ENCODE measurements around the gene COX8A.
"Not testable (repeated sequence)": the region's sequence is repeated elsewhere in the genome, so short reads cannot be mapped to it uniquely, and the experiment has no call there.

Gene COX8A, protein sequence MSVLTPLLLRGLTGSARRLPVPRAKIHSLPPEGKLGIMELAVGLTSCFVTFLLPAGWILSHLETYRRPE

DNA sequence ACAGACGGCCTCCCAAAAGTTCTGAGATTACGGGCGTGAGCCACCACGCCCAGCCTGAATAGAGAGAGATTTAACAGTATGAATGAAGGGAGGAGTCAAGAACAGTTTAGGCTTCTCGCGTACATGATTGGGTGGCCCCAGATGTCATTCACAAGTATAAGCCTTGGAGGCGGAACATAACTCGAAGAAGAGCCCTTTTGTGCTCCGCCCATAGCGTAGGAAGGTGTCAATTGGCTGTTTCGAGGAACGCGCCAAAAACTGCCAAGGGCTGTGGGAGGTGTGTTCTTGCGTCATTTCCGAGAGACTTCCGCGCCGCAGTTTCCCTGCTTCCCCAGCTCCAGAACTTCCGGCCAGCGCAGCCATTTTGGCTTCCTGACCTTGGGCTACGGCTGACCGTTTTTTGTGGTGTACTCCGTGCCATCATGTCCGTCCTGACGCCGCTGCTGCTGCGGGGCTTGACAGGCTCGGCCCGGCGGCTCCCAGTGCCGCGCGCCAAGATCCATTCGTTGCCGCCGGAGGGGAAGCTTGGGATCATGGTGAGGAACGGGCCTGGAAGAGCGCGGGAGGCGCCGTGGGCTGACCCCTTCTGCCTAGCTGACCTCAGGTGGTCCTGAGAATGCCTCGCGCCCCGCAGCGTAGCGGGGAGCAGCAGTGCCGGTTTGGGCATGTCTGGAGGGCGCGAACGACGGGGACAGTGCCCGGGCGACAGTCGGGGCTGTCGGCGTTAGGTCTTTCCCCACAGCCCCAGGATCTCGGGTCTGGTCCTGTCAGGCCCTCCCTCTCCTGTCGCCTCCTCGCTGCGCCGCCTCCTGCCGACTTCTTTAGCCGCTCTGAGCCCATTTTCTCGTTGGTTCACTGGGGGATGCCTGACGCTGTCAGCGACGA lies at the start of gene COX8A:
Gene COX8A (plus strand): TSS at position 362 of the 885 bp plus-strand sequence. CDS start 61 bp downstream, at position 423.
- DNase-seq, result peak; percentile 100

DNA sequence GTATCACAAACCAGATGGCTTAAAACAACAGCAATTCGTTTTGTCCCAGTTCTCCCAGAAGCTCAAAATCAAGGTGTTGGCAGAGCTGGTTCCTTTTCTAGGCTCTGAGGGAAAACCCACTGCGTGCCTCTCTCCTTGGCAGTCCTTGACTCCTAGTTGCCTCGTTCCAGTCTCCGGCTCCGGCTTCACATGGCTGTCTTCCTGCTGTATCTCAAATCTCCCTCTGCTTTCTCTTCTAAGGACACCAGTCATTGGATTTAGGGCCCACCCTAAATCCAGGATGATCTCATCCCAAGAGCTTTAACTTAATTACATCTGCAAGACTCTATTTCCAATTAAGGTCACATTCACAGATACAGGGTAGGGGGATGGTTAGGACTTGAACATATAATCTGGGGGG lies 44.8 kb upstream of the COX8A start:
- DNase-seq, result no peak

DNA sequence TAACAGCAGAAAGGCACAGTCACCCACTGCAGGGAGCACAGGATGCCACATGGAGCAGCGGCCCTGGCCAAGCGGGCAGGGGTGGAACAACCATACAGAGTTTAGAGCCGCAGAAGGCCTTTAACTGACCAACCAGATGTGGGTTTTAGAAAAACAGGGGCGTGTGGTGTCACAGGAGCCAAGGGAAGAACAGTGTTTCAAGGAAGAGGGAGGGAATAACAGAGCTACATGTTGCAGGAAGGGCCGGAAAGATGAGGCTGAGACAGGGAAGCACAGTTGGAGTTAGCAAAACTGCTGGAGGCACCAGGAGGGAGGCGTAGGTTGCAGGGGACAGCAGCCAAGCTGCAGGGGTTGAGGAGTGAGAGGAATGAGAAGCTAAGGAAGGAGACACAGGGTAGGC lies 43.4 kb upstream of the COX8A start:
- DNase-seq, result no peak

DNA sequence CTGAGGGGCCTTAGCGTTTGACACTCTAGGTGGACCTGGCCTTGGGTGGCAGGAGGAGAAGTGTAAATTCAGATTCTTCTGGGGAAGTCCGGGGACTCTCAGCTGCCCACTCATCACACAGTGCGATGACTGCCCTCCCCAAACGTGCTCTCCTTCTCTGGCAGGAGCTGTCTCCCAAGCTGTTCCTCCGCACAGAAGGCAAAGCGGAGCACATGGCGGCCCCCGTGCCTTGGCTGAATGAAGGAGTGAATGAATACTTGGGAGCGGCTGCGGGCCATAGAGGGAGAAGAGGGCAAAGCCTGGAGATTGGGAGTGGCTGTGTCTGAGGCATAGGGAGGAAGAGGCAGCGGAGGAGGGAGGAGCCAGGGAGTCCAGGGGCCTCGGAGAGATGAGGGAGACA lies 42.5 kb upstream of the COX8A start:
- DNase-seq, result no peak

DNA sequence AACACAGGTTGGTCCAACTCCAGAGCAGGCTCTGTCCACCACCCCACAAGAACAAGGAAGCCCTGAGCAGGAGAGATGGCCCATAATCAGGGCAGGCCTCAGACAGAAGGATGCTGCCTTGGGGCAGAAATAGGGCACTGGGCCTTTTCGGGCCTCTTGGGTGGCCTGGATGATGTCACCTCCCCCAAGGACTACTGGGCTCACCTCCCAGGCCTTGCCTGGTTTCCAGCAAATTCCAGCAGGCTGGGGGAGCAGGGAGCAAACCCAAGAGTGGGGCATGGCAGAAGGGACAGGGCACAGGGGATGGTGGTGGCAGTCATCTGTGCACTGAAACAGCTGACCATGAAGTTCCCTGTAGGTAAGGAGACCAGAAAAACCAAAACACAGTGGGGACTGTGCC lies 41.0 kb upstream of the COX8A start:
- no peak for DNase-seq

DNA sequence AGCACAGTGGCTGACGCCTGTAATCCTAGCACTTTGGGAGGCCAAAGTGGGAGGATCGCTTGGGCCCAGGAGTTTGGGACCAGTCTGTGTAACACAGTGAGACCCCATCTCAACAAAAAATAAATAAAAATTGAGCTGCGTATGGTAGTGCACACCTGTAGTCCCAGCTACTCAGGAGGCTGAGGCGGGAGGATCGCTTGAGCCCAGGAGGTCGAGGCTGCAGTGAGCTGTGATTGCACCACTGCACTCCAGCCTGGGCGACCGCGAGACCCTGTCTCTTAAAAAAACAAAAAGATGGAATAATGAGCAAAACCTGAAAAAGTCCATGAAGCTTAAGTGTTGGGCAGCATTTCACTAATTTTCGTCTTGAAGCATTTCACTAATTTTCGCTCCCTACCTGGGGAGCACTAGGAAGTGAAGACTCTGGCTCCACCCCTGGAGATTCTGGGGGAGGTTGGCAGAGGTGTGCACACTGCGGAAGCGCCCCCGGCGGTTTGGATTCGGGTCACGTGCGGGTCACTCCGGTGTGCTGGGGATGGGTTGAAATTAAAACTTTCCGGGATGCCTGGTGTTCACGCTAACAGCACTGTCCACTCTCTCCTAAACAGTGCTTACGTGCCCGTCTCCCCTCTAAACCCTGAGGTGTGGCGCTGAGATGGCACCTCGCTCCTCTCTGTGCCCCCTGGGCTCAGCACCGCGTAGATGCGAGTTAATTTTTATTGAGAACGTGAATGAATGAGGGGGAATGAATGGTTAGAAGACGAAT lies 36.5 kb upstream of the COX8A start:
- DNase-seq, result no peak

DNA sequence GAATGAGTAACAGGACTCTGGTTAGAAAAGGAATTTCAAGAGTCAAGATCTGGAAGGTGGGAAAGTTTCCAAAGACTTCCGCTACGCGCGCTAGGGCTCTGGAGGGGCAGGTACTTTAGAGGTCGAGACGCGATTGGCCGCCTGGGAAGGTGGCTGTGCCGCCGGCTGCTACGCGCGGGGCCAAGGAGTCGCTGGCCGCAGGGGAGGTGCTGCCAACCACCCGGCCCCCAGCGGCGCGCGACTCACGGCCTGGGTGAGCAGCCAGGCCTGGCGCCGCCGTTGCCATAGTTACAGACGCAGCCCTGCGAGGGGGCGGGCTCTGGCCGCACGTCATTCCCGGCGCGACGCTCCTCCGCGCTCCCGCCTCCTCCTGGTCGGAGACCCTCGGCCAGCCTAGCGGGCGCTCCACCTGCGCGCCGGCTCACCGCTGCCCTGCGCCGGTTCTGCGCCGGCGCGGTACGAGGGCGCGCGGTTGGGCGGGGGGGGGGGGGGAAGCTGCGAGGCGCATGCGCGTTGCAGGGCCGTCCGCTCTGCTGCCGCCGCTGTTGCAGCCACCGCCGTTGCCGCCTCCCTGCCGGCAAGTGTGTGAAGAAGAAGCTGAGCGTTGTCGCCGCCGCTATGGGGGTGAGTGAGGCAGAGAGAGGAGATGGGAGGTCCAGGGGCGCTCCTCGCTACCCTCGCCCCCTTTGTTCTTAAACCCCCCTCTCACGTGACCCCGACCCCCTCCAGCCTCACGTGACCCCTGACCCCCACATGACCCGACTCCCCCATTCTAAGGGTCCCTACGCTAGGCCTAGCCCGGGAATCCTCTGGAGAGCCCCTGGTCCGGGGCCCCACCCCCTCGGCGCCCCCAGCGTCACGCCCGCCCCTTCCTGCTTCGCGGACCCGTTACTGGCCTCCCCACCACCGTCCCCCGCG lies 35.7 kb upstream of the COX8A start, which contains the start of gene NAA40:
Gene NAA40 (plus strand): TSS at position 524 of the 918 bp plus-strand sequence. CDS start 95 bp downstream, at position 619.
- peak; percentile 93 for DNase-seq

DNA sequence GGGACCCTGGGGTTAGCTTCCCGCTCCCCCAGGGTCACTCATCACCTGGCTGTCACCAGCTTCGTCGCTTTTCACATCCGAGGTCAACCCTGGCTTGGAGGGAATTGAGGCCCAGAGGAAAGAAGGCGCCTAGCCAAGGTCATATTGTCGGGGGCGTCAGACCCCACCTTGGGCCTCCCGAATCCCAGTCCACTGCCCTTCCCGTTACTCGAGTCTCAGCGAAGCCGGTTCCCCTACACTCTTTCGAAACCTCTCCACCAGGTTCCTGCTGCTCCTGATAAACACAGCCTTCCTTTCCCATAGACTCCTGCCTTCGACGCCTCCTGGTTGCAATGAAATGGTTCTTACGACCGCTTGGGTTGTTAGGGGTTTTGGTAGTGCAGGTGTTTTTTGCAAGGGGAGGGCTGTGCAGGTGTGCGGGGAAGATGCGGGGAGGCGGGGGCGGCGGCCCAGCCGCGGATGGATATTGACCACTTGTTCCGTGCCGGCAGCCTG lies 35.0 kb upstream of the COX8A start:
- DNase-seq, result no peak

DNA sequence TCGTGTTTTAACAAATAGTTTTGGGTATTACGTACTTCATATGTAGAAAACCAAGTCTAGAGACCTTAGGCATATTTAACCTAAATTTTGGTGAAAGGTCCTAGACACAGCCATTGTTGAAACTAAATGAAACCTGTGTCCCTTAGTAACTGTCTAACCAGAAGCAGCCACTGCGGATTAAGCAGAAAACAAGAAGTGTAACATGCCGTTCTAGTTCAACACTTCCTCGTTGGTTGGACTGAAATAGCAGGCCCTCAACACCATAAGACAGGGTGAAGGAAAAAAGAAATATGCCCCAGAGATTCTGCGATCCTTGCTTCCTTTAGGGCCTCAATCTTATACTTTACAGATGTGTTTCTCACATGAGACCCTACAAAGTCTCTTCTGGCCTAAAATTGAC lies 33.6 kb upstream of the COX8A start:
- peak; percentile 87 for DNase-seq

DNA sequence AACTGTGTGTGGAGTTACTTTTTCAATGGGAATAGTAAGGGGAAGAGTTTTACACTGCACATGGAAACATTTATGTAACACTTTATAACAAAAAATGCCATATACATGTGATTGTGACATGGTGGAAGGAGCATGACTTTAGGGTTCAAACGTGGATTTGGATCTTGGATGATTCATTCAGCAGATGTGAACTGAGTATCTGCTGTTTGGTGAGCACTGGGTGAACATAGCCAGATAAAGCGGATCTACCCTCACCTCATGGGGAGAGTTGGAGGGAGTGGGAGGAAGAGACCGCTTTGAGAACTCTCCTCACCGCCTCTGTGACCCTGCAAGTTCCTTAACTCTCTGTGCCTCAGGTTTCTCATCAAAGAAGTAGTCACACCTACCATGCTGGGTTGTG lies 32.5 kb upstream of the COX8A start:
- peak; percentile 14 for DNase-seq

DNA sequence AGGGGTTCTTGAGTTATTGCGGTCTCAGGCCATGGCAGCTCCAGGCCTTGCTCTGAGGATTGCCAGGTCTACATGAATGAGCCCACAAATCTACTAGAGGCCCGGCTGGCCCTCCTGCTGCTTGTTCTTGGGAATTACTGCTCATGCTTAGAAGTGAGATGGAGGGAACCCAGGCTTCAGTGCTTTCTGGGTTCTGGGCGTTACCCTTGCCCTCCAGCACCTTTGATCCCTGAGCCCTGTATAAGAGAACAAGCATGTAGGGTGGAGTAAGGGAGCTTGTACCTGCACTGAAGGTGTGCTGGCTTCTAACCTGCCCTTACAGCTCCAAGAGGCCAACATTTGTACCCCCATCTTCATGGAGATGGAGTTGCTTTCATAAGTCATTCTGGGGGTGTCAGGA lies 31.6 kb upstream of the COX8A start:
- DNase-seq, result no peak

DNA sequence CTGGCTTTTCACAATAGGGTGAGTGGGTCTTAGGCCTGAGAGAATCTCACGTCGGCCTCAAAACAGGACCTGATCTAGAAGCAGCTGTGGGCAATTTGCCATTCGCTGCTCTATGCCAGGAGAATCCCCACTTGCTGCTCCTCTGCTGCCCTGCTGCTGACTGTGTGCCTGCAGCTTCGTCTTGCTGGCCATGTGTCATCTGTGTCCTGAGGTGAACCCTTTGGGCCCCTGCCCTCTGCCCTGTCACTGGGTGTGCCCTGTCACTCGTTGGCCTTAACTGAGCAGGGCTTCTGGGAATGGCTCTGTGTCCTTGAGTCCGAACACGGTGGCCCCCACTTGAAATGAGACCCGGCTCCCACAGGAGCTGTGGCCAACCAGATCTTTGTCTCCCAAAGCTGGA lies 29.4 kb upstream of the COX8A start:
- DNase-seq, result no peak

DNA sequence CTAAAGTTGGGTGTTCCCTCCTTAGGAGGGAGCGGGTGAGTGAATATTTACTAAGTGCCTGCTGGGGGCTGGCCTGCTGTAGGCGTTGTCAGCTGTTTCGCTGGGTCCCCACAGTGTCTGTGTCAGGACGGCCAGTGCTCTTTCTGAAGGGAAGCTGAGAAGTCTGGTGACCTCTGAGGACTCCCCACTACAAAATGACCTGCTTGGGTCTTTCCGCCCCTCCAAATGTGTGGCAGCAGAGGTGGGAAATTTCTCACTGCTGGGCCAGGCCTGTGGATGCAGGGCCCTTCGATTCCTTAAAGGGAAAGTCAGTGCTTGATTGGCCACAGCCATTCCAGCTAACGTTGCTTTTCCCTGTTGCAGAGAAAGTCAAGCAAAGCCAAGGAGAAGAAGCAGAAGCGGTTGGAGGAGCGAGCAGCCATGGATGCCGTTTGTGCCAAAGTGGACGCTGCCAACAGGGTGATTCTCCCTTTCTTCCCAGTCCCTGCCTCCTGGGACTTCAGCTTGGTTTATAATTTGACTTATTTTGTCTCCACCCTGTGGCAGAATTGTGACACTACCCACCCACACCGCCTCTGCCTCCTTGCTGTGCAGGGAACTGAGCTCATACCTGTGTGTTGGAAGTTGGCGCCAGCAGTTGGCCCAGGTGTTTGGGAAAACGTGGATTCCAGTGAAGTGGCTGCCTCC lies 28.8 kb upstream of the COX8A start:
- DNase-seq, result peak; percentile 57

DNA sequence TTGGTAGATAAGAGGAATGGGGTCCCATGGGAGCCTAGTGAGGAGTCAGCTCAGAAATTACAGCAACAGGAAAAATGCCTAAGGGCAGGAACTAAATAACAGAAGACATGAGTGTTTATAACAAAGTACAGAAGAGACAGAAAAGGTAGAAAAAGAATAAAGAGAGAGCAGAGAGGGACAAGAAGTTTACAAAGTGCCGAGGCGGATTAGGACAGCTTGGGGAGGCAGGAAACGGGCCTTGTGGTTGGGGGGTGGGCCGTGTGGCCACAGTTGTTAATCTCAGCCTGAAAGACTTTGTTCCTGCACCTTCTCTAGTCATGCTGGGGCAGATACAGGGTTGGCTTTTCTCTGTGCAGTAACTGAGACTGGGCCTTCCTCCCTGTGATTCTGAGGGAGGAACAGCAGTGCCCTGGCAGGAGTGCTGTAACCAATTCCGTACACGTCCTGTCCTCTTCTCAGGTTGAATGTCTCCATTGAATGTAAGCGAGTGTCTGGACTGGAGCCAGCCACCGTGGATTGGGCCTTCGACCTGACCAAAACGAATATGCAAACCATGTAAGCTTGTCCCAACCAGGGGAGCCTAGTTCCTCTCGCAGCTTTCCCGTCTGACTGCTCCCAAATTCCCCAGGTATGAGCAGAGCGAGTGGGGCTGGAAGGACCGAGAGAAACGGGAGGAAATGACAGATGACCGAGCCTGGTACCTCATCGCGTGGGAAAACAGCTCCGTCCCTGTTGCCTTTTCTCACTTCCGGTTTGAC lies 22.5 kb upstream of the COX8A start:
- peak; percentile 81 for DNase-seq

DNA sequence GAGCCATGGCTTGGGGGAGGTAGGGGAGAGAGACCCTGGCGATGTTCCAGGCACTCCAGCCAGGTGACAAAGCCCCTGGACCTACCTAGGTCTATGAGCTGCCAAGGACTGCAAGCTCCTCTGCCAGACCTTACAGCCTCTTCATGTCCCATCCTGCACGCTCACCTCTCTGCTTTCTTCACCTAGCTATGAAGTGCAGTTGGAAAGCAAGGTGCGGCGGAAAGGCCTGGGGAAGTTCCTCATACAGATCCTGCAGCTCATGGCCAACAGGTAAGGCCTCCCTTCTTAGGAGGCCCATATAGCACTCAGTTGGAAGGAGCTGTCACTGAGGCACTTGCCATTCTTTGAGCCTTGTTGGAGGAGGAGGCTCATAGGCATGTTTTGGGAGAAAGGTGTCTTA lies 21.9 kb upstream of the COX8A start:
- DNase-seq, result no peak

DNA sequence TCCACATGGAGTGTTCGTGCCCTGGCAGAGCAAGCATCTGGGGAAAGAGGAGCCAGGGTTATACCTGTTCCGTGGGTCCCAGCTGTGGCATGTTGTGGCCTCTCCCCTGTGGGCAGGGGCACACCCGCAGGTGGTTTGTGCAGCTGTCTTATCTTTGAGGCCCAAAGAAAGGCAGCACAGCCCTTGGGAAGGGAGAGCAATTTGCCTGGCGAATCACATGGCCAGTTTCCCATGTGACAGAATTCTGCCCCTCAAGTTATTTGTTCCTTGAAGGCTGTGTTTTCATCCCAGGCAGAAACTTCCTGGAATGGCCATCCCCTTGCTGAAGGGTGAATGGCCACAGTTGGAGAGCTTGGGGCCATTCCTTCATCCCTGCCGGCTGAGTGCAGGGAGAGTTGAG lies 16.4 kb upstream of the COX8A start:
- DNase-seq, result no peak

DNA sequence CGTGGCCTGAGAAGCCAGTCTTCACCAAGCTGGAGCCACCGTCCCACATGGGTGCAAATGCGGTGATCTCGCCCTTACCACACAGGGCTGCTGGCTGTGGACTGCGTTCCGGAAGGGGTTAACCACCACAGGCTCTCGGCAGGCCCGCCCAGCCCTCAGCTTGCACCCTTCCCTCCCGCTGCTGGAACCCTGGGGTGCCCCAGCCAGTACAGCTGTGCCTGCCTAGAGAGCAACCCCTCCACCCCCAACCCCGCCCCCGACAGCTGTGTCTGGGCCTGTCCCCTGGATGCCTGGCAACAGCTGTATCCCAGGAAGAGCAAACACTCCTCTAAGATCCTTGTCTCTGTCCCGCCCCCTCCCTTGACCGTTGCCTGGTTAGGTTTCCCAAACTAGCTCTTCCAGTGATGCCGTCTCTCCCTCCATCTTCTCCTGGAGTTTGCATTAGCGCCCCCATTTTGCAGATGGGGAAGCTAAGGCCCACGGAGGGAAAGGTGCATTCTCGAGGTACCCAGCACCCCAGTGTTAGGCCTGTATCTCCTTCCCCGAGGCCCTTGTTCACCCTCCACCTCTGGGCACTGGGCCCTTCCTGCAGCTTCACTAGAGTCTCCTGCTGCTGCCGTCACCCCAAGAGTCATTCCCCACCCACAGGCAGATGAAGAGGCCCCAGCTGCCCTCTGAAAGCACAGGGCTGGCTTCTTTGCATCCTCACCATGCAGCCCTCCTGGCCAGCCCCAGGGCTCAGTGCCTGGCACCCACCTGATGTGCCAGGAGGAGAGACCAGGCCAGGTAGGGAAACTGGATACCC lies 12.6 kb upstream of the COX8A start:
- peak; percentile 90 for DNase-seq

DNA sequence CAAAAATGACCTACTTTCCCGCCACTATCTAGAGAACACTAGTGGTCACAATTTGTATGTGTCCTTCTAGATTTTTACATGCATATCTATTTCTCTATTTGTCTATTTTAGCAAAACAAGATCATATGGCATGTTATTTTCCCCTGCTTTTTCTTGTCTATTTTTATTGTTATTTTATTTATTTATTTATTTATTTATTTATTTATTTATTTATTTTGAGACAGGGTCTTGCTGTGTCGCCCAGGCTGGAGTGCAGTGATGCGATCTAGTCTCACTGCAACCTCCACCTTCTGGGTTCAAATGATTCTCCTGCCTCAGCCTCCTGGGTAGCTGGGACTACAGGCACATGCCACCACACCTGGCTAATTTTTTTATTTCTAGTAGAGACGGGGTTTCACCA lies 10.5 kb upstream of the COX8A start:
- DNase-seq, result not testable (repeated sequence)

DNA sequence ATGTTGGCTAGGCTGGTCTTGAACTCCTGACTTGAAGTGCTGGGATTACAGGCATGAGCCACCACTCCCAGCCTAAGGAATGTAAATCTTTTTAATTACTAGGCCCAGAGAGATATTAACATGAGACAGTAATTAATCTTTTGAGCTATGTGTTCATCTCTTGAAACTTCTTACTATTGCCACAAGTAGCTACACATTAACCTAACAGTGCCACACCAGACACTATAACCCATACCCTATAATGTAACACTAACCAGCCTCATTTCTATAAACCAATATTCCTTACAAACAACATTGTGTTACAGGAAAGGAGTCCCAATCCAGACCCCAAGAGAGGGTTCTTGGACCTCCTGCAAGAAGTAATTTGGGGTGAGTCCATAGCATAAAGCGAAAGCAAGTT lies 8.0 kb upstream of the COX8A start:
- no peak for DNase-seq

DNA sequence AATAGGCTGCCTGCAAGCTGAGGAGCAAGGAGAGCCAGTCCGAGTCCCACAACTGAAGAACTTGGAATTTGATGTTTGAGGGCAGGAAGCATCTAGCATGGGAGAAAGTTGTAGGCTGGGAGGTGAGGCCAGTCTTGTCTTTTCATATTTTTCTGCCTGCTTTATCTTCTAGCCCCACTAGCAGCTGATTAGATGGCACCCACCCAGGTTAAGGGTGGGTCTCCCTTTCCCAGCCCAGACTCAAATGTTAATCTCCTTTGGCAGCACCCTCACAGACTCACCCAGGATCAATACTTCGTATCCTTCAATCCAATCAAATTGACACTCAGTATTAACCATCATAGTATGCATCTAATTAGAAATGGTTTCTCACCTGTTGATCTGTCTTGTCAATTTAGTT lies 5.0 kb upstream of the COX8A start:
- no peak for DNase-seq

Measured in MV-4-11 (cell line).